NB4 (cell line): Measurements from ENCODE around the gene ADGRG1.

Experiments
- CTCF ChIP-seq: IDR thresholded peaks from one replicate; pipeline ENCODE4 v1.5.1; 2012; ENCODE audit warnings: low read depth, low read length
- MYC ChIP-seq: IDR thresholded peaks from 2 replicates; pipeline ENCODE4 v1.6.1; 2011; ENCODE audit warnings: low read depth, low read length
- POLR2A ChIP-seq: IDR thresholded peaks from 2 replicates; pipeline ENCODE4 v1.6.1; 2011; ENCODE audit warnings: mild to moderate bottlenecking; ENCODE audit not compliant: insufficient read length; ENCODE audit errors: extremely low read depth

DNA sequence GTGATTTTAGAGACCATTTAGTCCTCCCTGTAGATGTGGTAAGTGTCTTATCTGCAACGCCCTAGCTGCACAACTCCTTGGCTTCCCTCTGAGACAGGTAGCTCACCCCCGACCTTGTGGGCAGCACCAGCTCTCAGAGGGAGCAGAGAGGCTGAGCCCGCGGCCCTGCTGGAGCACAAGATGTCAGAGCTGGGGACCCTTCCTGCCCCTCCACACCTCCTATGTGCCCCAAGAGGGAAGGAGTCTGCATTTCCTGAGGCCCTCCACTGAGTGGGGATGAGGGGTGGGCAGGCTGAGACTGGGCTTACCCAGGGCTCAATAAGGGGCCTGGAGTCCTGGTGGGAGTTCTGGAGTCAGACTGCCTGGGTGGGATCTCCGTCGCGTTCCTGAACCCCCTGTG, 12.2 kb upstream of the ADGRG1 start:
- TF ChIP-seq POLR2A, result no peak
- no peak for TF ChIP-seq CTCF
- no peak for TF ChIP-seq MYC
